Measurements from ENCODE around the gene KCNN4.
"Not testable (repeated sequence)": the region's sequence is repeated elsewhere in the genome, so short reads cannot be mapped to it uniquely, and the experiment has no call there.

KCNN4 gene

DNA sequence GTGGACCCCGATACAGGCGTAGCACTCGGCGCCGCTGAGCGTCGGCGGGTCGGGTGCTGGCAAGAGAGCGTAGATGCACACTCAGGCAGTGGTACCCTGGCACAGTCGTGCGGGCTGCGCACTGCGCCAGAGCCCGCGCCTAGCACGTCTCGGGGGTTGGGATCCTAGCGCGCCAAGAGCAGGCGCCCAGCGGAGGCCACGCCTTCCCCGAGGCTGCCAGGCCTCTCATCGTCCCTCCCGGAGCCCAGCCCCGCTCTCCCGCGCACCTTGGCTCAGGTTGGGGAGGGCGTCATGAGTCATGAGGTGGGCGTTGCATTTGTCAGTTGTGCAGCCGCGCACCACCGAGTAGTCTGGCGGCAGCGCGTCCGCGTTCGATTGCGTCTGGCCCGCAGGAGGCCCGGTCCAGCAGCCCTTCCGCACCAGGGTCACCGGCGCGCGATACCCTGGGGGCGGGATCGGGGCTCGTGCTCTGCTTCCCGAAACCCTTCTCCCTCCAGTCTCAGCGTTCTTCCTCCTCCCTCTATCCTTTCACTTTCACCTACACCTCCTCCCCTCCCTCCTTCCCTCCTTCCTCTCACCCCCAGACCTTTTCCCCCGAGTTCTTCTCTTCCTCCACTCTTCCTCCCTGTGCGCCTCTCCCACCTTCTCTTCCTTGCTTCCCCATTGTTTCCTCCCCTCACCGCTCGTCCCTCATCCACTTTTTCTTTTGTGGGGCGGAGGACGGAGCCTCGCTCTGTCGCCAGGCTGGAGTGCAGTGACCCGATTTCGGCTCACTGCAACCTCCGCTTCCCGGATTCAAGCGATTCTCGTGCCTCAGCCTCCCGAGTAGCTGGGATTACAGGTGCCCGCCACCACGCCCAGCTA lies 18.0 kb upstream of the KCNN4 start:
- peak; percentile 57 to 67 for DNase-seq (ENCODE audit: low read depth in 2 of 2)

DNA sequence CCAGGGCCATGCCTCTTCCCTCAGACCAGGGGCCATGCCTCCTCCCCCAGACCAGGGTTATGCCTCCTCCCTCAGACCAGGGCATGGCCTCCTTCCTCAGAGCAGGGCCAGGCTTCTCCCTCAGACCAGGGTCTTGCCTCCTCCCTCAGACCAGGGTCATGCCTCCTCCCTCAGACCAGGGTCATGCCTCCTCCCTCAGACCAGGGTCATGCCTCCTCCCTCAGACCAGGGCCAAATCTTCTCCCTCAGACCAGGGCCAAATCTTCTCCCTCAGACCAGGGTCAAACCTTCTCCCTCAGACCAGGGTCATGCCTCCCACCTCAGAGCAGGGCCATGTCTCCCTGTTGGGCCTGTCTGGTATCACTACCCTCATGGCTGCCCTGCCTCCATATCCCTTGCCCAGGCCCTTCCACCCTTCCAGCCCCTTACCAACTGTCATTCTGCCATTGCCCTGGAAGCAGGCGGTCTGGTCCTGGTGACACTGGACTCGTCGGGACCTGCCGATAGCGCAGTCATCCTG lies 17.3 kb upstream of the KCNN4 start:
- no peak for DNase-seq (ENCODE audit: low read depth in 2 of 2)

- DNase-seq (ENCODE audit: low read depth in 2 of 2): no peak
Measured at GRCh38 chr19:43797556-43797955, 16.8 kb upstream of the KCNN4 start.

- DNase-seq (ENCODE audit: low read depth in 2 of 2): no peak
Measured at GRCh38 chr19:43797118-43797517, 16.3 kb upstream of the KCNN4 start.

- DNase-seq (ENCODE audit: low read depth in 2 of 2): no peak
Measured at GRCh38 chr19:43790587-43790986, 9.8 kb upstream of the KCNN4 start.

GRCh38 chr19:43789029-43789428 lies 8.3 kb upstream of the KCNN4 start:
- DNase-seq (ENCODE audit: low read depth in 2 of 2): no peak

DNA sequence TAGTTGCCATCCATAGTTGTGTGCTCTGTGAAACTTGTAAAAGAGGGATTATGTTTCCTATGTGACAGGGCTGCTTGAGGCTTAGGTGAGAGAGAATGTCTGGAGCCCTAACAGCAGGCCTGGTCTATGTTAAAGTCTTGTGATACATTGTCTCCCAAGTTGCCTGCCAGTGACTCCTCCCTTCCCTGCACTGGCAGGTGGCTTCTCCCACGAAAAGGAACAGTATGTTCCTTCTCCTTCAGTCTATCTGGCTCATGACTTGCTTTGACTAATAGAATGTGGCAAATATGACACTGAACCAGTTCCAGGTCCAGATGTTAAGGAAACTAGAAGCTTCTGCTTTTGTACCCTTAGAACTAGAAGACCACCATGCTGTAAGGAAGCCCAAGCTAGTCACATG lies 5.9 kb upstream of the KCNN4 start:
- DNase-seq (ENCODE audit: low read depth in 2 of 2): no peak

DNA sequence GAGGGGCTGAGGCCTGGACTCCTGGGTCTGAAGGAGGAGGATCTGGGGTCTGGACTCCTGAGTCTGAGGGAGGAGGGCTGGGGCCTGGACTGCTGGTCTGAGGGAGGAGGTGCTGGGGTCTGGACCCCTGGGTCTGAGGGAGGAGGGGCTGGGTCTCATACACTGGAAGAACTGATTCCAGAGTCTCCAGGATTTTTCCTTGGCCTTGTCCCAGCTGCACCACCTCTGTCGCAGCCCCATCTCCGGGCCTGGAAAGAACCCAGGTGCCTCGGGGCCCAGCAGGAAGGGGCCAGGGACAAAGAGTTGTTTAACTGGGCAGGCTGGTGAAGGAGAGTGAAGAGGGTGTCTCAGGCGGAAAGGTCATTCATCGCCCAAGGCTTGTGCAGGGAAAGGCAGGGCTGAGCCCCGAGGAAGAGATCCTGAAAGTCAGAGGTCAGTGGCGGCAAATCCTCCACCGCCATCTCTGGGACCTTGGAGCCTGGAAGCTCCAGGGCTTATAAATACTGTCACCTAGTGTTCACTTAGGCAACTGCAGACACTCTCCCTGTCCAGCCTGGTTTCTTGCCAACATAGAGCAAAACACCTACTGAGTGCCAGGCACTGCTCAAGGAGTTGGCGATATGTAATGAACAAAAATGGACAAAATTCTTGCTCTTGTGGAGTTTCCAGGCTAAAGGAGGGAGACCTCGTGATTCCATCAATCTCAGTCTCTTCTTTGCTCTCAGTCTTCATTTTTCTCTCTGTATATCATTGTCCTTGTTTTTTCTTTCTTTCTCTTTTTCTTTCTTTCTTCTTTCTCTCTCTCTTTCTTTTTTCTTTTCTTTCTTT lies 4.4 kb upstream of the KCNN4 start:
- peak in 1 of 2 donors; percentile 45 for DNase-seq (ENCODE audit: low read depth in 2 of 2)

GRCh38 chr19:43784241-43784980 lies 3.6 kb upstream of the KCNN4 start:
- DNase-seq (ENCODE audit: low read depth in 2 of 2): peak; percentile 43 to 62

DNA sequence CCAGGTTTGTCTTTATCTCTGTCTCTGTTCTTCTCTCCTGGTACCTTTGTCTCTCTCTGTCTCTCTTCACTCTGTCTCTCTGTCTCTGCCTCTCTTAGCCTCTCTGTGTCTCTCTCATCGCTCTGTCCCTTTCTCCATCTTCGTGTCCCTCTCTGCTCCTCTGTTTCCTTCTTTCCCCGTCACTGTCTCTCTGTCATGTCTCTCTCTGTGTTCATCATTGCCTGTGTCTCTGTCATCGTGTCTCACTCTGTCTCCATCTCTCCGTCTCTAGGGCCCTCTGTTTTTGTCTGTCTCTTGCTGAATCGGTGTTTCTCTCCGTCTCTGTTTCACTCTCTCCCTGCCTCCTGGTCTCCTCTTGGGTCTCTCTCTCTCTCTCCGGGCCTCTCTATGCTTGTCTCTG lies 2.9 kb upstream of the KCNN4 start:
- no peak for DNase-seq (ENCODE audit: low read depth in 2 of 2)

- no peak for DNase-seq (ENCODE audit: low read depth in 2 of 2)
Measured at GRCh38 chr19:43782689-43783231, 2.0 kb upstream of the KCNN4 start.

DNA sequence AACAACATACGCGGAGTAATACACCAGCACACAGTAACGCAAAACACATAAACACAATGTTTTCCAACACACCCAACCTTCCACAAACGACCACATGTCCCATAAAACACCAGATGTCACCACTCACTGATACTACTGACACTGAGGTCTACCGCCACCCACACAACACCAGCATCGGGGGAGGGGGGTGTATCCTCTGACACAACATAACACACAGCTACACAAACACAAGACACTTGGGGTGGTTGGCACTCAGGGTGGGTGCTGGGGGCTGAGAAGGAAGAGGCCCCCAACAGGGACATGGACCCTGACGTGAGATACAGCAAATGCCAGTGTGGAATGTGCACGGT lies 1.5 kb upstream of the KCNN4 start:
- DNase-seq (ENCODE audit: low read depth in 2 of 2): no peak

GRCh38 chr19:43781630-43782310 lies 997 bp upstream of the KCNN4 start:
- no peak for DNase-seq (ENCODE audit: low read depth in 2 of 2)

GRCh38 chr19:43779820-43780219 lies 953 bp downstream of the KCNN4 start:
- DNase-seq (ENCODE audit: low read depth in 2 of 2): no peak

- DNase-seq (ENCODE audit: low read depth in 2 of 2): no peak
Measured at GRCh38 chr19:43779147-43779819, 1.5 kb downstream of the KCNN4 start.

DNA sequence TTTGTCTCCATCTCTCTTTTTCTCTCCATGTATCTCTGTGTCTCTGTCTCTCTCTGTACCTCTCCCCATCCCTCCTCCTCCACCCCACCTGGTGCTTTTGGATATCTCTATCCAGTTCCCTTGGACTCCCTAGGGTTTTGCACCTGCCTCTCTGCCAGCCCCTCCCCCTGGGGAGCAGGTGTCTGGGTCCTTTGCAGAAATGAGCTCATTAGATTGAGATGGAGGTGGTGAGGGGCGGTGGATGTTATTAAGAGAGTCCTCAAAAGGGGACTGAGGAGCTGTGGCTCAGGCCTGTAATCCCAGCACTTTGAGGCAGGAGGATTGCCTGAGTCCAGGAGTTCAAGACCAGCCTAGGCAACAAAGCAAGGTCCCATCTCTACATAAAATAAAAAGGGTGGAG lies 2.1 kb downstream of the KCNN4 start:
- no peak for DNase-seq (ENCODE audit: low read depth in 2 of 2)

GRCh38 chr19:43777163-43777695 lies 3.5 kb downstream of the KCNN4 start:
- no peak for DNase-seq (ENCODE audit: low read depth in 2 of 2)

DNA sequence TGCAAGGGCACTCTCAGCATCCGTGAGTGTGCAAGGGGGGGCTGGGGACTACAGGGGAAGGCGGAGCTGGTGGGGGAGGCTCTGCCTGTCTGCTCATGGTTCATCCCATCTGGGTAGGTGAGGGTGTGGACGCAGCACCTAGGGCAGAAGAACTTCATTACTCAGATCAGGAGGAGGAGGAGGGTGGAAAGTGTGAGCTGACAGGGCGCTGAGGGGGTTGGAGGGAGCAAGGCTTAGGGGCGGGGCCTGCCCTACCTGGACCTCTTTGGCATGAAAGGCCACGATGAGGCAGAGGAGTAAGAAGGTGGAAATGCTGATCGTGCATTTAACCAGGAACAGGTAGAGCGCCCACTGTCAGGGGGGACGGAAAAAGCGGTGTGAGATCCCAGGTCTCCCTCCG lies 4.5 kb downstream of the KCNN4 start:
- peak; percentile 60 to 70 for DNase-seq (ENCODE audit: low read depth in 2 of 2)

GRCh38 chr19:43775299-43775890 lies 5.4 kb downstream of the KCNN4 start:
- no peak for DNase-seq (ENCODE audit: low read depth in 2 of 2)

GRCh38 chr19:43774940-43775258 lies 5.9 kb downstream of the KCNN4 start:
- DNase-seq (ENCODE audit: low read depth in 2 of 2): not testable (repeated sequence)
